Smooth muscle cell (in vitro differentiated cells): Measurements from ENCODE around the gene EPG5. TPM values are rescaled to one million over a fixed set of nuclear protein-coding genes. Genes with fewer than 3 reads are reported as not detected.

Source experiments
- DNase-seq: peaks from one replicate; lab custom pipeline; 2025; ENCODE audit not compliant: unreplicated experiment; lab: John Stamatoyannopoulos, UW
- H2AFZ ChIP-seq: fragments of 200-600 bp; sonication (generic); 2 replicates; pipeline ENCODE4 v1.6.0; 2016; ENCODE audit warnings: antibody characterized with exemption, low read depth, mild to moderate bottlenecking
- H3F3A ChIP-seq: fragments of 200-600 bp; sonication (generic); 2 replicates; pipeline ENCODE4 v1.6.0; 2017; ENCODE audit warnings: antibody characterized with exemption, low read depth
- H3K27ac ChIP-seq: fragments of 200-600 bp; sonication (generic); 2 replicates; pipeline ENCODE4 v1.5.1; 2016; ENCODE audit warnings: low read depth, mild to moderate bottlenecking
- H3K27me3 ChIP-seq: fragments of 200-600 bp; sonication (generic); 2 replicates; pipeline ENCODE4 v1.6.1; 2016; ENCODE audit warnings: low read depth, mild to moderate bottlenecking
- H3K36me3 ChIP-seq: fragments of 200-600 bp; sonication (generic); 2 replicates; pipeline ENCODE4 v1.5.1; 2016; ENCODE audit warnings: low read depth
- H3K4me1 ChIP-seq: fragments of 200-600 bp; sonication (generic); 2 replicates; pipeline ENCODE4 v1.5.1; 2016; ENCODE audit warnings: low read depth
- H3K4me2 ChIP-seq: fragments of 200-600 bp; sonication (generic); 2 replicates; pipeline ENCODE4 v1.6.0; 2016; ENCODE audit warnings: mild to moderate bottlenecking
- H3K4me3 ChIP-seq: fragments of 200-600 bp; sonication (generic); 2 replicates; pipeline ENCODE4 v1.5.1; 2016; ENCODE audit warnings: mild to moderate bottlenecking
- H3K79me2 ChIP-seq: fragments of 200-600 bp; sonication (generic); 2 replicates; pipeline ENCODE4 v1.6.0; 2016; ENCODE audit warnings: low read depth, mild to moderate bottlenecking
- H3K9ac ChIP-seq: fragments of 200-600 bp; sonication (generic); 2 replicates; pipeline ENCODE4 v1.6.0; 2016; ENCODE audit warnings: low read depth
- H3K9me3 ChIP-seq: fragments of 200-600 bp; sonication (generic); replicated peaks from 2 replicates; pipeline ENCODE4 v1.5.1; 2016; ENCODE audit warnings: low read depth
- H4K20me1 ChIP-seq: fragments of 200-600 bp; sonication (generic); 2 replicates; pipeline ENCODE4 v1.6.0; 2016; ENCODE audit warnings: low read depth
- WGBS: methylation state at CpG from one replicate; pipeline ENCODE4 v1.1.7; 2016; ENCODE audit warnings: low lambda C conversion rate; 5-methylcytosine and 5-hydroxymethylcytosine counted together
- polyA plus RNA-seq: library from polyadenylated mRNA; unstranded; fragments of >200 nt; fragmentation: Nextera tagmentation; extraction: Ambion mirVana; gene quantifications from 2 replicates; pipeline ENCODE4 v1.2.1, GENCODE V29; 2016
- total RNA-seq: library from RNA; depleted of rRNA; stranded (reverse); fragments of >200 nt; gene quantifications from 2 replicates; pipeline ENCODE4 v1.2.3, GENCODE V29; 2014
- TF ChIP-seq, protein P1 (sequence below): fragments of 200-600 bp; sonication (generic); IDR thresholded peaks from 2 replicates; pipeline ENCODE4 v1.5.1; 2017; ENCODE audit warnings: borderline replicate concordance, mild to moderate bottlenecking, antibody characterized with exemption; ENCODE audit not compliant: insufficient read depth, poor library complexity, severe bottlenecking

The EPG5 gene
- total and polyA plus RNA-seq, 2 experiments from 2014 or later: 2.7 to 20.8 TPM

- Histone ChIP-seq H3K9me3 (no peaks in the 10 kb centered on the region), H3K4me3 (no peak overlapping the region), H4K20me1 (no peaks in the 10 kb centered on the region), H3K4me2 (no peak overlapping the region), H3K4me1 (no peaks in the 10 kb centered on the region), H3K27ac (no peak overlapping the region), H3K79me2 (no peaks in the 10 kb centered on the region), H3K36me3 (peaks cover 8% of the 10 kb centered on the region), H3F3A (no peaks in the 10 kb centered on the region), H2AFZ (no peak overlapping the region), H3K27me3 (no peaks in the 10 kb centered on the region), H3K9ac (no peak overlapping the region)
- DNase-seq: no peak
- TF ChIP-seq, protein P1, sequence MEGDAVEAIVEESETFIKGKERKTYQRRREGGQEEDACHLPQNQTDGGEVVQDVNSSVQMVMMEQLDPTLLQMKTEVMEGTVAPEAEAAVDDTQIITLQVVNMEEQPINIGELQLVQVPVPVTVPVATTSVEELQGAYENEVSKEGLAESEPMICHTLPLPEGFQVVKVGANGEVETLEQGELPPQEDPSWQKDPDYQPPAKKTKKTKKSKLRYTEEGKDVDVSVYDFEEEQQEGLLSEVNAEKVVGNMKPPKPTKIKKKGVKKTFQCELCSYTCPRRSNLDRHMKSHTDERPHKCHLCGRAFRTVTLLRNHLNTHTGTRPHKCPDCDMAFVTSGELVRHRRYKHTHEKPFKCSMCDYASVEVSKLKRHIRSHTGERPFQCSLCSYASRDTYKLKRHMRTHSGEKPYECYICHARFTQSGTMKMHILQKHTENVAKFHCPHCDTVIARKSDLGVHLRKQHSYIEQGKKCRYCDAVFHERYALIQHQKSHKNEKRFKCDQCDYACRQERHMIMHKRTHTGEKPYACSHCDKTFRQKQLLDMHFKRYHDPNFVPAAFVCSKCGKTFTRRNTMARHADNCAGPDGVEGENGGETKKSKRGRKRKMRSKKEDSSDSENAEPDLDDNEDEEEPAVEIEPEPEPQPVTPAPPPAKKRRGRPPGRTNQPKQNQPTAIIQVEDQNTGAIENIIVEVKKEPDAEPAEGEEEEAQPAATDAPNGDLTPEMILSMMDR: no peak
- 65% methylated on average over 3 of the region's 3 CpGs for WGBS
Measured at GRCh38 chr18:45894818-45895217, 72.3 kb downstream of the EPG5 start.

GRCh38 chr18:45891806-45892205, 75.3 kb downstream of the EPG5 start:
- no peaks in the 10 kb centered on the region for H3K27me3 ChIP-seq
- H3K4me3 ChIP-seq: no peak overlapping the region
- H3K9ac ChIP-seq: no peak overlapping the region
- no peaks in the 10 kb centered on the region for H3K79me2 ChIP-seq
- 60% methylated on average over 2 of the region's 2 CpGs for WGBS
- H3F3A ChIP-seq: no peaks in the 10 kb centered on the region
- H2AFZ ChIP-seq: no peak overlapping the region
- no peaks in the 10 kb centered on the region for H3K4me1 ChIP-seq
- H4K20me1 ChIP-seq: no peaks in the 10 kb centered on the region
- TF ChIP-seq, protein P1: no peak
- H3K36me3 ChIP-seq: no peaks in the 10 kb centered on the region
- H3K9me3 ChIP-seq: no peaks in the 10 kb centered on the region
- DNase-seq: no peak
- H3K4me2 ChIP-seq: no peak overlapping the region
- no peak overlapping the region for H3K27ac ChIP-seq

DNA sequence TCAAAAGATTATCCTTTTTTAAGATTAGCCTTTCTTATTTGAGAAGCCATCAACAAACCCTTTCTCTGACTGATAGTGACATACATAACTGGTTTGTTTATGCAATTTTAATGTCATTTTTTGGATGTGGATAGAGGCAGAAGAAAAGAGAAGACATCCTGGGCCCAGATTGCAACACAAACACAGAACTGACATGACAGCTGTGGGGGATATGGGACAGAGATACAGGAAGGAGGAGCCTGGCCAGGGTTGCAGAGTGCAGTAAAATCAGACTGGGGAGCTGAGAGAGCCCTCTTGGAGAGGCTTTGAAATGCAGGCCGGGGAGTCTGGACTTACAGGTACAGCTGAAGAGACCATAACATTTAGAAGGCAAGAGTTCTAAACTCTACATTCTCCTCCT, 76.5 kb downstream of the EPG5 start:
- no peak overlapping the region for H2AFZ ChIP-seq
- H3K27me3 ChIP-seq: no peaks in the 10 kb centered on the region
- no peak for DNase-seq
- no peaks in the 10 kb centered on the region for H3K36me3 ChIP-seq
- H3K4me2 ChIP-seq: no peak overlapping the region
- H3F3A ChIP-seq: no peaks in the 10 kb centered on the region
- no peaks in the 10 kb centered on the region for H3K9me3 ChIP-seq
- H3K79me2 ChIP-seq: no peaks in the 10 kb centered on the region
- H3K9ac ChIP-seq: no peak overlapping the region
- TF ChIP-seq, protein P1: no peak
- H4K20me1 ChIP-seq: no peaks in the 10 kb centered on the region
- no peak overlapping the region for H3K4me3 ChIP-seq
- H3K27ac ChIP-seq: no peak overlapping the region
- WGBS: 95% methylated on average over 1 of the region's 1 CpG
- no peaks in the 10 kb centered on the region for H3K4me1 ChIP-seq

- Histone ChIP-seq H3K27ac (no peak overlapping the region), H3K4me3 (no peak overlapping the region), H3K9me3 (no peaks in the 10 kb centered on the region), H3K36me3 (no peaks in the 10 kb centered on the region), H3K79me2 (no peaks in the 10 kb centered on the region), H3F3A (no peaks in the 10 kb centered on the region), H2AFZ (no peak overlapping the region), H3K27me3 (no peaks in the 10 kb centered on the region), H4K20me1 (no peaks in the 10 kb centered on the region), H3K4me1 (no peaks in the 10 kb centered on the region), H3K9ac (no peak overlapping the region), H3K4me2 (no peak overlapping the region)
- 98% methylated on average over 3 of the region's 3 CpGs for WGBS
- no peak for DNase-seq
- TF ChIP-seq, protein P1: no peak
Measured at GRCh38 chr18:45889419-45890064, 77.6 kb downstream of the EPG5 start.
